IMR-90 (cell line): ENCODE measurements around the gene MOB3A. TPM values are rescaled to one million over a fixed set of nuclear protein-coding genes. Genes with fewer than 3 reads are reported as not detected.

Source experiments
- ATAC-seq: fragments of 200-7000 bp; cut with Tn5 transposase; 2 replicates; pipeline ENCODE4 v1.9.1; 2020; ENCODE audit warnings: low read depth, mild to moderate bottlenecking, moderate library complexity
- BruUV-seq: library from RNA; stranded (reverse); fragments of 400-500 nt; replicated peaks from 2 replicates; lab custom pipeline; 2021; lab: Mats Ljungman, UMichigan
- CTCF ChIA-PET: fragments of 300-600 bp; formaldehyde crosslinking; extraction: SDS; loops from one replicate; lab custom pipeline; 2021; ENCODE audit warnings: antibody characterized with exemption; lab: Yijun Ruan, JAX
- POLR2A ChIA-PET: fragments of 300-600 bp; sonication (Branson Sonifier 250); formaldehyde crosslinking; loops from one replicate; lab custom pipeline; 2022; ENCODE audit warnings: antibody characterized with exemption; ENCODE audit not compliant: unreplicated experiment; lab: Charles Lee
- DNase-seq: peaks from one replicate; pipeline ENCODE4 v3.0.0; 2013
- H2AFZ ChIP-seq: replicated peaks from 2 replicates; pipeline ENCODE3; 2013; ENCODE audit warnings: low read length, mild to moderate bottlenecking; ENCODE audit not compliant: poor library complexity
- H2AK5ac ChIP-seq: 2 replicates; pipeline ENCODE4 v1.6.1; 2013; ENCODE audit warnings: low read depth, low read length, inconsistent platforms
- H2AK9ac ChIP-seq: replicated peaks from 2 replicates; pipeline ENCODE3; 2013; ENCODE audit warnings: mild to moderate bottlenecking, low read depth, low read length, moderate library complexity; ENCODE audit not compliant: poor library complexity
- H2BK120ac ChIP-seq: 2 replicates; pipeline ENCODE4 v1.6.1; 2013; ENCODE audit warnings: low read depth, low read length, inconsistent platforms
- H2BK15ac ChIP-seq: 3 replicates; pipeline ENCODE4 v1.6.1; 2013; ENCODE audit warnings: low read depth, low read length, inconsistent platforms
- H2BK20ac ChIP-seq: 2 replicates; pipeline ENCODE4 v1.6.1; 2013; ENCODE audit warnings: low read depth, mild to moderate bottlenecking, inconsistent platforms, low read length, moderate library complexity
- H2BK5ac ChIP-seq: 2 replicates; pipeline ENCODE4 v1.6.1; 2013; ENCODE audit warnings: mild to moderate bottlenecking, low read depth, low read length, inconsistent platforms; ENCODE audit not compliant: poor library complexity, severe bottlenecking
- H3K14ac ChIP-seq: replicated peaks from 2 replicates; pipeline ENCODE4 v1.6.1; 2013; ENCODE audit warnings: low read depth, low read length, inconsistent platforms
- H3K18ac ChIP-seq: 2 replicates; pipeline ENCODE4 v1.6.1; 2013; ENCODE audit warnings: low read depth, low read length, control low read depth
- H3K23ac ChIP-seq: 2 replicates; pipeline ENCODE4 v1.6.1; 2013; ENCODE audit warnings: low read depth, low read length, inconsistent platforms
- H3K27ac ChIP-seq: 2 replicates; pipeline ENCODE4 v1.5.1; 2013; ENCODE audit warnings: mild to moderate bottlenecking, control low read depth, low read length; ENCODE audit not compliant: insufficient read depth
- H3K27me3 ChIP-seq: 2 replicates; pipeline ENCODE4 v1.6.1; 2013; ENCODE audit warnings: low read length; ENCODE audit not compliant: control insufficient read depth, insufficient read depth
- H3K36me3 ChIP-seq: 2 replicates; pipeline ENCODE4 v1.6.1; 2013; ENCODE audit warnings: low read length, mixed read lengths; ENCODE audit not compliant: control insufficient read depth, insufficient read depth
- H3K4ac ChIP-seq: 2 replicates; pipeline ENCODE4 v1.6.1; 2013; ENCODE audit warnings: low read depth, low read length, inconsistent platforms
- H3K4me1 ChIP-seq: 2 replicates; pipeline ENCODE4 v1.6.1; 2013; ENCODE audit warnings: low read length, mixed read lengths; ENCODE audit not compliant: control insufficient read depth, insufficient read depth
- H3K4me2 ChIP-seq: 2 replicates; pipeline ENCODE4 v1.6.1; 2013; ENCODE audit warnings: low read depth, mild to moderate bottlenecking, control low read depth, low read length, moderate library complexity
- H3K4me3 ChIP-seq: 2 replicates; pipeline ENCODE4 v1.5.1; 2013; ENCODE audit warnings: low read depth, mild to moderate bottlenecking, control low read depth, low read length, moderate library complexity; ENCODE audit not compliant: insufficient read depth
- H3K56ac ChIP-seq: 2 replicates; pipeline ENCODE4 v1.6.1; 2013; ENCODE audit warnings: low read length, inconsistent platforms; ENCODE audit not compliant: insufficient read depth; ENCODE audit errors: extremely low read depth
- H3K79me1 ChIP-seq, 2 experiments: 2 replicates each; pipeline ENCODE4 v1.6.1; 2013; ENCODE audit warnings: low read length in 2 of 2, inconsistent platforms in 1 of 2, low read depth in 1 of 2
- H3K9ac ChIP-seq: 2 replicates; pipeline ENCODE4 v1.6.1; 2013; ENCODE audit warnings: low read depth, low read length, control low read depth
- H3K9me1 ChIP-seq: 2 replicates; pipeline ENCODE4 v1.6.1; 2013; ENCODE audit warnings: low read length, inconsistent platforms; ENCODE audit not compliant: insufficient read depth
- H3K9me3 ChIP-seq: 2 replicates; pipeline ENCODE4 v1.6.1; 2013; ENCODE audit warnings: low read length; ENCODE audit not compliant: control insufficient read depth, insufficient read depth
- H4K20me1 ChIP-seq: 2 replicates; pipeline ENCODE4 v1.6.1; 2013; ENCODE audit warnings: low read length, inconsistent platforms; ENCODE audit not compliant: insufficient read depth
- H4K5ac ChIP-seq: 2 replicates; pipeline ENCODE4 v1.6.1; 2013; ENCODE audit warnings: mild to moderate bottlenecking, low read depth, low read length, control low read depth
- H4K8ac ChIP-seq, 2 experiments: 2 replicates each; pipeline ENCODE4 v1.6.1; 2013; ENCODE audit warnings: low read depth in 2 of 2, low read length in 2 of 2, control low read depth in 1 of 2, inconsistent platforms in 1 of 2
- H4K91ac ChIP-seq: 2 replicates; pipeline ENCODE4 v1.6.1; 2013; ENCODE audit warnings: low read depth, low read length, inconsistent platforms; ENCODE audit not compliant: insufficient read depth
- CHD1 ChIP-seq: IDR thresholded peaks from 2 replicates; pipeline ENCODE4 v1.6.1; 2012; ENCODE audit warnings: low read depth, low read length, improper control_type of control experiment
- CTCF ChIP-seq: conservative IDR thresholded peaks from 2 replicates; pipeline ENCODE4 v1.5.1; 2012; ENCODE audit warnings: mild to moderate bottlenecking, low read depth, low read length, improper control_type of control experiment
- ELK1 ChIP-seq: fragments of 150-350 bp; IDR thresholded peaks from 2 replicates; pipeline ENCODE4 v1.6.1; 2016; ENCODE audit warnings: low read depth, mild to moderate bottlenecking, low read length, moderate library complexity, borderline replicate concordance
- FOS ChIP-seq: fragments of 150-350 bp; IDR thresholded peaks from 2 replicates; pipeline ENCODE4 v1.6.1; 2016; ENCODE audit warnings: low read depth, low read length
- MAFK ChIP-seq: IDR thresholded peaks from 2 replicates; pipeline ENCODE4 v1.6.1; 2012; ENCODE audit warnings: low read depth, low read length, improper control_type of control experiment
- MAZ ChIP-seq: IDR thresholded peaks from 2 replicates; pipeline ENCODE4 v1.6.1; 2012; ENCODE audit warnings: low read depth, mild to moderate bottlenecking, low read length, improper control_type of control experiment, moderate library complexity, borderline replicate concordance
- MXI1 ChIP-seq: IDR thresholded peaks from 2 replicates; pipeline ENCODE4 v1.6.1; 2012; ENCODE audit warnings: low read depth, mild to moderate bottlenecking, low read length, moderate library complexity, borderline replicate concordance
- NFE2L2 ChIP-seq: fragments of 150-350 bp; IDR thresholded peaks from 2 replicates; pipeline ENCODE4 v1.6.1; 2016; ENCODE audit warnings: low read depth, mild to moderate bottlenecking, low read length
- POLR2A ChIP-seq: IDR thresholded peaks from 2 replicates; pipeline ENCODE4 v1.6.1; 2012; ENCODE audit warnings: mild to moderate bottlenecking, low read depth, low read length
- RAD21 ChIP-seq: IDR thresholded peaks from 2 replicates; pipeline ENCODE4 v1.6.1; 2012; ENCODE audit warnings: low read length, improper control_type of control experiment
- USF2 ChIP-seq: fragments of 150-350 bp; IDR thresholded peaks from 2 replicates; pipeline ENCODE4 v1.6.1; 2017; ENCODE audit warnings: mild to moderate bottlenecking, antibody characterized with exemption, low read length, low read depth
- WGBS, 2 experiments: methylation state at CpG; one replicate each; pipeline versions ENCODE4 v1.1.5 to v1.1.7; 2013; ENCODE audit warnings: missing lambda C conversion rate in 2 of 2; ENCODE audit not compliant: insufficient read length in 1 of 2; ENCODE audit errors: extremely low coverage in 2 of 2; 5-methylcytosine and 5-hydroxymethylcytosine counted together
- dilution Hi-C: fragments of 300-500 bp; cut with HindIII; formaldehyde crosslinking; loops from one replicate; pipeline ENCODE4 v1.14.3; 2018; ENCODE audit warnings: low sequenced_read_pairs; ENCODE audit not compliant: unreplicated experiment
- in situ Hi-C: fragments of 300-500 bp; cut with MboI; formaldehyde crosslinking; loops from 3 replicates; pipeline ENCODE4 v1.14.3; 2019; ENCODE audit warnings: low sequenced_read_pairs, inconsistent platforms, mixed read lengths
- intact Hi-C: fragments of 100-400 bp; cut with micrococcal nuclease; formaldehyde crosslinking; loops from 2 replicates; pipeline ENCODE4 v1.10.0; 2022
- polyA plus RNA-seq, 3 experiments: library from polyadenylated mRNA; depleted of rRNA; stranded (reverse); fragments of >200 nt; gene quantifications; 2 replicates each; pipeline ENCODE4 v1.2.3, GENCODE V29; 2012; ENCODE audit warnings: low replicate concordance in 1 of 3
- total RNA-seq: library from RNA; depleted of rRNA; stranded (reverse); fragments of >200 nt; gene quantifications from 2 replicates; pipeline ENCODE4 v1.2.3, GENCODE V29; 2012

MOB3A gene
- total and polyA plus RNA-seq, 2 of the 4 experiments (the other 2 are of a cell fraction), result 9.3 to 26.5 TPM

DNA sequence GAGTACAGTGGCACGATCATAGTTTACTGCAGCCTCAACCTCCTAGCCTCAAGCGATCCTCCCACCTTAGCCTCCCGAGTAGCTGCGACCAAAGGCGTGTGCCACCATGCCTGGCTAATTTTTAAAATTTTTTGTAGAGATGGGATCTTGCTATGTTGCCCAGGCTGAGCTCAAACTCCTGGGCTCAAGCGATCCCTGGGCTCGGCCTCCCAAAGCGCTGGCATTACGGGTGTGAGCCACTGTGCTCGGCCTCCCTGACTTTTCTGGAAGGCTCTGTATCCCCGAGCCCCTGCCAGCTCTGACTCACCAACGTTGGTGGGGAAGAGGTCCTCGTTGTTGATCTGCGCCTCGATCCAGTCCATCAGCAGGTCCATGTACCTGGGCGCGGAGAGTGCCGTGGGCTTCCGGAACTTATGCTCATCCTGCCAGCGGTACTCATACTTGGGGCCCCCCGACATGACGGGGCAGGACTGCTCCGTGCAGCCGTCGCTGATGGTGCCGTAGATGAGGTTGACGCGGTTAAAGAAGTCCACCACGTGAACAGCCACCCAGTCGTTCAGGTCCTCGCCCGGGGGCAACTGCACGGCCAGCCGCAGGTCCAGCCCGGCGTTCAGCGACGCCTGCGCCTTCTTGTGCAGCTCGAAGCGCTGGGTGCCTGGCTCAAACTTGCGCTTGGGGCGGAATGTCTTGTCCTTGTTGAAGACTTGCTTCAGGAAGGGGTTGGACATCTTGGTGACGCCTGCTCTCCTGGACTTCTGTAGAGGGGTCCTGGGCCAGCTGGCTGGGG, 18.1 kb downstream of the MOB3A start (continued):
- no peak for TF ChIP-seq ELK1

GRCh38 chr19:2077398-2077797, 18.7 kb downstream of the MOB3A start:
- no peaks in the 10 kb centered on the region for H3K27me3 ChIP-seq

More at GRCh38 chr19:2077398-2077797, 18.7 kb downstream of the MOB3A start:
- no peak overlapping the region for H3K18ac ChIP-seq
- H2BK120ac ChIP-seq, result no peak overlapping the region
- H2AK9ac ChIP-seq, result no peak overlapping the region
- H3K4me2 ChIP-seq, result no peak overlapping the region
- no peak overlapping the region for H4K5ac ChIP-seq
- no peaks in the 10 kb centered on the region for H3K4me1 ChIP-seq
- H4K91ac ChIP-seq, result no peak overlapping the region
- ChIA-PET POLR2A (no interaction called here), CTCF (no interaction called here)
- no peak overlapping the region for H2AFZ ChIP-seq
- dilution Hi-C loops, result no loop called here
- H3K23ac ChIP-seq, result no peak overlapping the region
- H2BK5ac ChIP-seq, result no peak overlapping the region
- H4K8ac ChIP-seq, result no peak overlapping the region
- WGBS, 2 experiments, result 100% methylated on average over 3 of the region's 7 CpGs; no CpG with 5 or more reads in 1 of the 2 experiments
- H3K27ac ChIP-seq, result no peak overlapping the region
- in situ Hi-C loops, result no loop called here
- ATAC-seq, result no peak
- H2BK15ac ChIP-seq, result no peak overlapping the region
- H2AK5ac ChIP-seq, result no peak overlapping the region
- no peak overlapping the region for H3K9ac ChIP-seq
- no peaks in the 10 kb centered on the region for H3K9me1 ChIP-seq
- no peak overlapping the region for H3K4me3 ChIP-seq
- no TSS peak for BruUV-seq
- H3K36me3 ChIP-seq, result peaks cover 64% of the 10 kb centered on the region
- peaks cover 6% of the 10 kb centered on the region; the same call in 1 of the 2 replicates for H4K20me1 ChIP-seq
- H3K9me3 ChIP-seq, result no peaks in the 10 kb centered on the region
- peaks cover 17 to 23% of the 10 kb centered on the region in 2 experiments; a peak in 3 of 4 replicates for H3K79me1 ChIP-seq
- TF ChIP-seq FOS, result no peak
- no peak for TF ChIP-seq ELK1
- TF ChIP-seq MAFK, result no peak
- TF ChIP-seq MAZ, result no peak
- TF ChIP-seq RAD21, result no peak
- TF ChIP-seq NFE2L2, result no peak
- no peak for TF ChIP-seq MXI1
- no peak for TF ChIP-seq CHD1
- no peak for TF ChIP-seq POLR2A
- no peak for TF ChIP-seq CTCF
- TF ChIP-seq USF2, result no peak
- intact Hi-C loops, result no loop called here
- no peak overlapping the region for H3K56ac ChIP-seq
- H3K4ac ChIP-seq, result no peak overlapping the region
- H3K14ac ChIP-seq, result no peak overlapping the region
- no peak overlapping the region for H2BK20ac ChIP-seq
- DNase-seq, result no peak
